Measurements from ENCODE around the gene APH1B.

APH1B gene

GRCh38 chr15:63254991-63255390, 22.4 kb upstream of the APH1B start:
- no peak for FAIRE-seq

- FAIRE-seq, result no peak
Observed at GRCh38 chr15:63255489-63255990, 21.9 kb upstream of the APH1B start.

GRCh38 chr15:63256433-63257274, 20.8 kb upstream of the APH1B start:
- no peak for FAIRE-seq

- no peak for FAIRE-seq
Observed at GRCh38 chr15:63258658-63259057, 18.7 kb upstream of the APH1B start.

- no peak for FAIRE-seq
Observed at GRCh38 chr15:63260791-63261190, 16.6 kb upstream of the APH1B start.

GRCh38 chr15:63261311-63261710, 16.1 kb upstream of the APH1B start:
- FAIRE-seq, result no peak

- no peak for FAIRE-seq
Observed at GRCh38 chr15:63263519-63263918, 13.9 kb upstream of the APH1B start.

- no peak for FAIRE-seq
Observed at GRCh38 chr15:63264688-63265293, 12.6 kb upstream of the APH1B start.

- FAIRE-seq, result no peak
Observed at GRCh38 chr15:63274427-63274826, 3.0 kb upstream of the APH1B start.

GRCh38 chr15:63276342-63277037, 915 bp upstream of the APH1B start:
- no peak for FAIRE-seq

GRCh38 chr15:63277893-63278456, 570 bp downstream of the APH1B start:
- no peak for FAIRE-seq

GRCh38 chr15:63283126-63283525, 5.7 kb downstream of the APH1B start:
- FAIRE-seq, result no peak

GRCh38 chr15:63284335-63284734, 6.9 kb downstream of the APH1B start:
- FAIRE-seq, result no peak

- no peak for FAIRE-seq
Observed at GRCh38 chr15:63287109-63287508, 9.7 kb downstream of the APH1B start.

- FAIRE-seq, result no peak
Observed at GRCh38 chr15:63288342-63288741, 10.9 kb downstream of the APH1B start.

GRCh38 chr15:63288778-63289378, 11.5 kb downstream of the APH1B start:
- FAIRE-seq, result peak; percentile 96

GRCh38 chr15:63291507-63291906, 14.1 kb downstream of the APH1B start:
- no peak for FAIRE-seq

GRCh38 chr15:63292241-63292640, 14.8 kb downstream of the APH1B start:
- no peak for FAIRE-seq

GRCh38 chr15:63292771-63293170, 15.4 kb downstream of the APH1B start:
- no peak for FAIRE-seq

GRCh38 chr15:63294359-63294758, 17.0 kb downstream of the APH1B start:
- FAIRE-seq, result no peak

GRCh38 chr15:63295341-63295740, 17.9 kb downstream of the APH1B start:
- no peak for FAIRE-seq

GRCh38 chr15:63296195-63296594, 18.8 kb downstream of the APH1B start:
- no peak for FAIRE-seq
